GM23248 (cell line): Measurements from ENCODE around the gene HIBADH.

Experiments
- EZH2 ChIP-seq: fragments of 200-600 bp; sonication (generic); IDR thresholded peaks from 2 replicates; pipeline ENCODE4 v1.6.1; 2018; ENCODE audit warnings: antibody characterized with exemption, mild to moderate bottlenecking; ENCODE audit not compliant: insufficient read depth, poor library complexity, severe bottlenecking
- EZH2phosphoT487 ChIP-seq: fragments of 200-600 bp; sonication (generic); IDR thresholded peaks from 2 replicates; pipeline ENCODE4 v1.6.1; 2018; ENCODE audit warnings: antibody characterized with exemption, moderate library complexity, mild to moderate bottlenecking, low read depth; ENCODE audit not compliant: insufficient read depth

DNA sequence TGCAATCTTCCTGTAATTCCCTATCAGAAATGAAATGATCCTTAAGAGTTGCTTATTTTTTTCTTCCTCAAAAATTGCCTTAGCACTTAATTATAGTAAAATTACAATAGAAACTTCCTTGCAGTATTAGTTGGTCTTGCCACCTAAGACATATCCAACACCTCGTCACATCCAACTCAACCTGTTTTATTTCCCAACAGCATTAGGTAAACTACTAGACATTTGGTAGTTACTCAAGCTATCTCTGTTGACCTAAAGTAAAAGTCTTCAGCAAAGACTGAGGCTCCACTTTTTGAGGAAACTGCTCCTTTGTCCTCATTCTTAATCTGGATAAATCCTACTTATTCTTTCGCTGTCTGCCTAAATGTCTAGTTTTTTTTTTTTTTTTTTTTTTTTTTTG lies 20.4 kb downstream of the HIBADH start:
- no peak for TF ChIP-seq EZH2
- TF ChIP-seq EZH2phosphoT487: no peak
